WTC11 (cell line): ENCODE results near the gene MRPS18B. TPM values are rescaled to one million over a fixed set of nuclear protein-coding genes. Genes with fewer than 3 reads are reported as not detected.

Experiments used
- ATAC-seq: fragments of 200-7000 bp; cut with Tn5 transposase; 2 replicates; pipeline ENCODE4 v1.10.0; 2021; ENCODE audit warnings: mild to moderate bottlenecking, moderate library complexity
- CTCF ChIA-PET: fragments of 300-600 bp; sonication (Branson Sonifier 250); formaldehyde crosslinking; loops from one replicate; lab custom pipeline; 2021; ENCODE audit warnings: antibody characterized with exemption; lab: Charles Lee
- POLR2A ChIA-PET: fragments of 350-600 bp; sonication (Branson Sonifier 250); formaldehyde crosslinking; loops from one replicate; lab custom pipeline; 2021; ENCODE audit warnings: antibody characterized with exemption; lab: Charles Lee
- DNase-seq: peaks from one replicate; pipeline ENCODE4 v3.0.0; 2021; ENCODE audit warnings: low spot score
- H3K27ac Mint-ChIP-seq: 2 replicates; pipeline ENCODE4 v1.8.0; 2021; ENCODE audit warnings: mixed read lengths
- H3K27me3 Mint-ChIP-seq: 2 replicates; pipeline ENCODE4 v1.8.0; 2021; ENCODE audit warnings: low read depth, mild to moderate bottlenecking, moderate library complexity, mixed read lengths
- H3K36me3 Mint-ChIP-seq: 2 replicates; pipeline ENCODE4 v1.8.0; 2021; ENCODE audit warnings: mixed read lengths
- H3K4me1 Mint-ChIP-seq: 2 replicates; pipeline ENCODE4 v1.8.0; 2022; ENCODE audit warnings: mixed read lengths
- H3K4me3 Mint-ChIP-seq: 2 replicates; pipeline ENCODE4 v1.8.0; 2021; ENCODE audit warnings: mild to moderate bottlenecking, moderate library complexity, mixed read lengths
- H3K9me3 Mint-ChIP-seq: 2 replicates; pipeline ENCODE4 v1.8.0; 2021; ENCODE audit warnings: mixed read lengths
- ATF1 ChIP-seq: sonication (generic); formaldehyde crosslinking; IDR thresholded peaks from 2 replicates; pipeline ENCODE4 v1.8.1; 2023; ENCODE audit warnings: mild to moderate bottlenecking, moderate library complexity, missing genetic modification reagents
- GABPB1 ChIP-seq: sonication (generic); formaldehyde crosslinking; IDR thresholded peaks from 2 replicates; pipeline ENCODE4 v1.8.1; 2023; ENCODE audit warnings: mild to moderate bottlenecking, missing genetic modification reagents
- KAT7 ChIP-seq: sonication (generic); formaldehyde crosslinking; IDR thresholded peaks from 2 replicates; pipeline ENCODE4 v1.8.1; 2023; ENCODE audit warnings: missing genetic modification reagents, mild to moderate bottlenecking, borderline replicate concordance
- MYBL2 ChIP-seq: sonication (generic); formaldehyde crosslinking; IDR thresholded peaks from 2 replicates; pipeline ENCODE4 v1.8.1; 2023; ENCODE audit warnings: mild to moderate bottlenecking, moderate library complexity, missing genetic modification reagents
- NR1H2 ChIP-seq: sonication (generic); formaldehyde crosslinking; IDR thresholded peaks from 2 replicates; pipeline ENCODE4 v1.9.0; 2021; ENCODE audit warnings: mild to moderate bottlenecking, moderate library complexity, missing genetic modification reagents
- NR3C1 ChIP-seq: sonication (generic); formaldehyde crosslinking; conservative IDR thresholded peaks from 2 replicates; pipeline ENCODE4 v1.8.1; 2023; ENCODE audit warnings: low read depth, mild to moderate bottlenecking, missing genetic modification reagents
- OVOL2 ChIP-seq: fragments of 250-450 bp; sonication (Bioruptor Pico); IDR thresholded peaks from 2 replicates; pipeline ENCODE4 v1.9.0; 2021; ENCODE audit warnings: mild to moderate bottlenecking, borderline replicate concordance
- TCF7 ChIP-seq: sonication (generic); formaldehyde crosslinking; IDR thresholded peaks from 2 replicates; pipeline ENCODE4 v1.8.0; 2022; ENCODE audit warnings: mild to moderate bottlenecking, low read depth, missing genetic modification reagents, moderate library complexity
- ZNF396 ChIP-seq: fragments of 250-450 bp; sonication (Bioruptor Pico); IDR thresholded peaks from 2 replicates; pipeline ENCODE4 v1.8.0; 2021; ENCODE audit warnings: mild to moderate bottlenecking, moderate library complexity, borderline replicate concordance
- total RNA-seq: library from RNA; stranded (reverse); gene quantifications from 3 replicates; pipeline ENCODE4 v1.2.3, GENCODE V29; 2021
- TF ChIP-seq, protein P1 (sequence below): sonication (generic); formaldehyde crosslinking; IDR thresholded peaks from 2 replicates; pipeline ENCODE4 v1.8.1; 2023; ENCODE audit warnings: mild to moderate bottlenecking, moderate library complexity, missing genetic modification reagents
- TF ChIP-seq, protein P2 (sequence below): sonication (generic); formaldehyde crosslinking; IDR thresholded peaks from 2 replicates; pipeline ENCODE4 v1.8.1; 2022; ENCODE audit warnings: low read depth, missing genetic modification reagents, borderline replicate concordance
- TF ChIP-seq, protein P3 (sequence below): fragments of 250-450 bp; sonication (Bioruptor Pico); IDR thresholded peaks from 2 replicates; pipeline ENCODE4 v1.8.0; 2021; ENCODE audit warnings: mild to moderate bottlenecking
- TF ChIP-seq, protein P4 (sequence below): sonication (generic); formaldehyde crosslinking; IDR thresholded peaks from 2 replicates; pipeline ENCODE4 v1.8.0; 2023; ENCODE audit warnings: missing genetic modification reagents, mild to moderate bottlenecking, borderline replicate concordance
- TF ChIP-seq, protein P5 (sequence below): sonication (generic); formaldehyde crosslinking; IDR thresholded peaks from 2 replicates; pipeline ENCODE4 v1.8.0; 2022; ENCODE audit warnings: mild to moderate bottlenecking, missing genetic modification reagents
- TF ChIP-seq, protein P6 (sequence below): fragments of 250-450 bp; sonication (Bioruptor Pico); conservative IDR thresholded peaks from 2 replicates; pipeline ENCODE4 v1.9.0; 2021; ENCODE audit warnings: mild to moderate bottlenecking

Gene MRPS18B
- total RNA-seq, 1 experiment from 2014 or later, result 67.8 TPM

DNA sequence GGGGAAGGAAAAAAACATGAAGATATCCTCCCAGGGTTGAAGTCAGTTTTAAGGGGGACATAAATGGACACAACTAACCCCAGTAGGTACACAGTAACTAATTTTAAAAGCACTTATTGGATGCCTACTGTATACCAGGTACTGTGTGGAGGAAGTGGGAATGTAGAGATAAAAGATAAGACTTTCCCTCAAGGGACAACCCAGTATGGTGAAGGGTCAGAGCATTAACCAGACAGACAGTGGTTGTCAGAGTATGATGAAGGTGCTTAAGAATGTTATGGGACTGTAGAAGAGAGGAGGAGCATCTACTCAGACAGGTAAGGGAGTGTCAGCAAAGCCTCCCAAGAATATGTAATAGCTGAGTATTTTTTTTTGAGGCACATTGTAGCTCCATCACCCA, 45.5 kb upstream of the MRPS18B start:
- Mint-ChIP-seq H3K9me3 (no peaks in the 10 kb centered on the region), H3K4me1 (peaks cover 33% of the 10 kb centered on the region), H3K27ac (peak overlapping the region; percentile 98), H3K36me3 (peaks cover 10% of the 10 kb centered on the region), H3K27me3 (peaks cover 10% of the 10 kb centered on the region), H3K4me3 (peak overlapping the region; percentile 99)
- ATAC-seq (no peak), DNase-seq (no peak)
- POLR2A ChIA-PET, result no interaction called here
- CTCF ChIA-PET, result no interaction called here
- TF ChIP-seq ZNF396 (CRISPR knock-in tag) (no peak), OVOL2 (CRISPR knock-in tag) (no peak), TCF7 (CRISPR knock-in tag) (no peak), KAT7 (no peak), MYBL2 (CRISPR knock-in tag) (no peak), NR3C1 (CRISPR knock-in tag) (no peak)
- TF ChIP-seq, protein P1, sequence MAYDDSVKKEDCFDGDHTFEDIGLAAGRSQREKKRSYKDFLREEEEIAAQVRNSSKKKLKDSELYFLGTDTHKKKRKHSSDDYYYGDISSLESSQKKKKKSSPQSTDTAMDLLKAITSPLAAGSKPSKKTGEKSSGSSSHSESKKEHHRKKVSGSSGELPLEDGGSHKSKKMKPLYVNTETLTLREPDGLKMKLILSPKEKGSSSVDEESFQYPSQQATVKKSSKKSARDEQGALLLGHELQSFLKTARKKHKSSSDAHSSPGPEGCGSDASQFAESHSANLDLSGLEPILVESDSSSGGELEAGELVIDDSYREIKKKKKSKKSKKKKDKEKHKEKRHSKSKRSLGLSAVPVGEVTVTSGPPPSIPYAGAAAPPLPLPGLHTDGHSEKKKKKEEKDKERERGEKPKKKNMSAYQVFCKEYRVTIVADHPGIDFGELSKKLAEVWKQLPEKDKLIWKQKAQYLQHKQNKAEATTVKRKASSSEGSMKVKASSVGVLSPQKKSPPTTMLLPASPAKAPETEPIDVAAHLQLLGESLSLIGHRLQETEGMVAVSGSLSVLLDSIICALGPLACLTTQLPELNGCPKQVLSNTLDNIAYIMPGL (CRISPR knock-in tag), result no peak
- TF ChIP-seq, protein P2, sequence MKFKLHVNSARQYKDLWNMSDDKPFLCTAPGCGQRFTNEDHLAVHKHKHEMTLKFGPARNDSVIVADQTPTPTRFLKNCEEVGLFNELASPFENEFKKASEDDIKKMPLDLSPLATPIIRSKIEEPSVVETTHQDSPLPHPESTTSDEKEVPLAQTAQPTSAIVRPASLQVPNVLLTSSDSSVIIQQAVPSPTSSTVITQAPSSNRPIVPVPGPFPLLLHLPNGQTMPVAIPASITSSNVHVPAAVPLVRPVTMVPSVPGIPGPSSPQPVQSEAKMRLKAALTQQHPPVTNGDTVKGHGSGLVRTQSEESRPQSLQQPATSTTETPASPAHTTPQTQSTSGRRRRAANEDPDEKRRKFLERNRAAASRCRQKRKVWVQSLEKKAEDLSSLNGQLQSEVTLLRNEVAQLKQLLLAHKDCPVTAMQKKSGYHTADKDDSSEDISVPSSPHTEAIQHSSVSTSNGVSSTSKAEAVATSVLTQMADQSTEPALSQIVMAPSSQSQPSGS, result no peak
- TF ChIP-seq, all 79 proteins: peak for 0

DNA sequence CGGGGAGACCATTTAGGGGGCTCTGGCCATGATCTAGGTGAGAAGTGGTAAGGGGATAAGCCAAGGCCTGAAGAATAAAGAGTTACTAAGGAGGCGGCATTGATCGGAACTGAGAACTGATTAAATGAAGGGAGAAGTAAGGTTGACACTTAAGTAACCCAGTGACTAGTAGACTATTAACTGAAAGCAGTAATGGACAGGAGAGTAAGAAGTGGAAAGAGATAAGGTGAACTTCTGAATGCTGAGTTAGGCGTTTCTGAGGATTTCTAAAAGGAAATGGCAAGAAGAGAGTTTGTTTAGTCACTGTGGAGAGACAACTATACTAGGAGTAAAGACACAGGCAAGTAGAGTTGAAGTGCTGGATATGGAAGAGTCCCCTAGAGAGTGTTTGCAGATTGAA, 44.5 kb upstream of the MRPS18B start:
- Mint-ChIP-seq H3K27me3 (peaks cover 10% of the 10 kb centered on the region), H3K4me1 (peaks cover 33% of the 10 kb centered on the region), H3K4me3 (peak overlapping the region; percentile 99), H3K27ac (peak overlapping the region; percentile 35), H3K9me3 (no peaks in the 10 kb centered on the region), H3K36me3 (peaks cover 20% of the 10 kb centered on the region)
- DNase-seq (no peak), ATAC-seq (no peak)
- ChIA-PET CTCF (no interaction called here), POLR2A (no interaction called here)
- TF ChIP-seq, protein P3, sequence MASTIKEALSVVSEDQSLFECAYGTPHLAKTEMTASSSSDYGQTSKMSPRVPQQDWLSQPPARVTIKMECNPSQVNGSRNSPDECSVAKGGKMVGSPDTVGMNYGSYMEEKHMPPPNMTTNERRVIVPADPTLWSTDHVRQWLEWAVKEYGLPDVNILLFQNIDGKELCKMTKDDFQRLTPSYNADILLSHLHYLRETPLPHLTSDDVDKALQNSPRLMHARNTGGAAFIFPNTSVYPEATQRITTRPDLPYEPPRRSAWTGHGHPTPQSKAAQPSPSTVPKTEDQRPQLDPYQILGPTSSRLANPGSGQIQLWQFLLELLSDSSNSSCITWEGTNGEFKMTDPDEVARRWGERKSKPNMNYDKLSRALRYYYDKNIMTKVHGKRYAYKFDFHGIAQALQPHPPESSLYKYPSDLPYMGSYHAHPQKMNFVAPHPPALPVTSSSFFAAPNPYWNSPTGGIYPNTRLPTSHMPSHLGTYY (CRISPR knock-in tag), result no peak
- TF ChIP-seq, protein P4, sequence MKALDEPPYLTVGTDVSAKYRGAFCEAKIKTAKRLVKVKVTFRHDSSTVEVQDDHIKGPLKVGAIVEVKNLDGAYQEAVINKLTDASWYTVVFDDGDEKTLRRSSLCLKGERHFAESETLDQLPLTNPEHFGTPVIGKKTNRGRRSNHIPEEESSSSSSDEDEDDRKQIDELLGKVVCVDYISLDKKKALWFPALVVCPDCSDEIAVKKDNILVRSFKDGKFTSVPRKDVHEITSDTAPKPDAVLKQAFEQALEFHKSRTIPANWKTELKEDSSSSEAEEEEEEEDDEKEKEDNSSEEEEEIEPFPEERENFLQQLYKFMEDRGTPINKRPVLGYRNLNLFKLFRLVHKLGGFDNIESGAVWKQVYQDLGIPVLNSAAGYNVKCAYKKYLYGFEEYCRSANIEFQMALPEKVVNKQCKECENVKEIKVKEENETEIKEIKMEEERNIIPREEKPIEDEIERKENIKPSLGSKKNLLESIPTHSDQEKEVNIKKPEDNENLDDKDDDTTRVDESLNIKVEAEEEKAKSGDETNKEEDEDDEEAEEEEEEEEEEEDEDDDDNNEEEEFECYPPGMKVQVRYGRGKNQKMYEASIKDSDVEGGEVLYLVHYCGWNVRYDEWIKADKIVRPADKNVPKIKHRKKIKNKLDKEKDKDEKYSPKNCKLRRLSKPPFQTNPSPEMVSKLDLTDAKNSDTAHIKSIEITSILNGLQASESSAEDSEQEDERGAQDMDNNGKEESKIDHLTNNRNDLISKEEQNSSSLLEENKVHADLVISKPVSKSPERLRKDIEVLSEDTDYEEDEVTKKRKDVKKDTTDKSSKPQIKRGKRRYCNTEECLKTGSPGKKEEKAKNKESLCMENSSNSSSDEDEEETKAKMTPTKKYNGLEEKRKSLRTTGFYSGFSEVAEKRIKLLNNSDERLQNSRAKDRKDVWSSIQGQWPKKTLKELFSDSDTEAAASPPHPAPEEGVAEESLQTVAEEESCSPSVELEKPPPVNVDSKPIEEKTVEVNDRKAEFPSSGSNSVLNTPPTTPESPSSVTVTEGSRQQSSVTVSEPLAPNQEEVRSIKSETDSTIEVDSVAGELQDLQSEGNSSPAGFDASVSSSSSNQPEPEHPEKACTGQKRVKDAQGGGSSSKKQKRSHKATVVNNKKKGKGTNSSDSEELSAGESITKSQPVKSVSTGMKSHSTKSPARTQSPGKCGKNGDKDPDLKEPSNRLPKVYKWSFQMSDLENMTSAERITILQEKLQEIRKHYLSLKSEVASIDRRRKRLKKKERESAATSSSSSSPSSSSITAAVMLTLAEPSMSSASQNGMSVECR, result no peak
- TF ChIP-seq, protein P5, sequence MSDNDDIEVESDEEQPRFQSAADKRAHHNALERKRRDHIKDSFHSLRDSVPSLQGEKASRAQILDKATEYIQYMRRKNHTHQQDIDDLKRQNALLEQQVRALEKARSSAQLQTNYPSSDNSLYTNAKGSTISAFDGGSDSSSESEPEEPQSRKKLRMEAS, result no peak
- TF ChIP-seq, protein P6, sequence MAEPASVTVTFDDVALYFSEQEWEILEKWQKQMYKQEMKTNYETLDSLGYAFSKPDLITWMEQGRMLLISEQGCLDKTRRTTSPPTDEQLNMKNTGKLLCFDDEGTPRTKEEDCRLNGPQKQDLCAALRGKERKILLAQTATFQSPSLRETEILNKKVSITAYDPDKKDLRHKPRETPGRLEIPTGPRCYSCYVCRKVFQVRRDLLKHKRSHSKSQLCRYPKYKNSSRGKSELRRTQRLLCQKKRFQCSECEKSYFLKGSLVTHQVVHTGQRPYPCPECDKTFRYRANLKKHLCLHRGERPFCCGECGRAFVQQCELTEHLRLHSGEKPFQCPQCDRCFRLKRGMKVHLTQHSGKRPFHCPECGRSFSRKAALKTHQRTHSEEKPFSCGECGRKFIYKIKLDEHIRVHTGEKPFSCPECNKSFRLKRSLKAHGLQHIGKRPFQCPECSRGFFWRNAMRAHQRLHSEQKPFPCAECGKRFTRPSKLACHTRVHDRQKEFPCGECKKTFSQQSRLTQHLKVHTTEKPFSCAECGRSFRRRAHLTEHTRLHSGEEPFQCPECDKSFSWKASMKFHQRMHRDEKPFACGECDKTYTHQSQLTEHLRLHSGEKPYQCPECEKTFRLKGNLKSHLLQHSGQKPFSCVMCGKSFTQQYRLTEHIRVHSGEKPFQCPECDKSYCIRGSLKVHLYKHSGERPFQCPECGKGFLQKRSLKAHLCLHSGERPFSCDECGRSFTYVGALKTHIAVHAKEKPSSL (CRISPR knock-in tag), result no peak
- no peak for TF ChIP-seq GABPB1 (CRISPR knock-in tag)
- no peak for TF ChIP-seq NR1H2 (CRISPR knock-in tag)
- TF ChIP-seq ATF1, result no peak
